ENCODE results near the gene ANKRD62.
"Not testable (repeated sequence)": the region's sequence is repeated elsewhere in the genome, so short reads cannot be mapped to it uniquely, and the experiment has no call there.

ANKRD62 gene

GRCh38 chr18:12138831-12139230, 45.2 kb downstream of the ANKRD62 start:
- WGBS (ENCODE audit: extremely low coverage, insufficient coverage, insufficient read length): no CpG with 5 or more reads among the region's 4 CpGs
- H3K27me3 ChIP-seq (ENCODE audit: insufficient read depth, low read length); H2BK12ac ChIP-seq (ENCODE audit: low read length); H3K9me3 ChIP-seq (ENCODE audit: insufficient read depth, low read depth, low read length); H4K12ac ChIP-seq (ENCODE audit: low read depth, low read length); H3K23ac ChIP-seq (ENCODE audit: low read length); DNase-seq; H4K8ac ChIP-seq (ENCODE audit: low read depth, low read length); H3K79me1 ChIP-seq (ENCODE audit: low read length); H3K4me2 ChIP-seq (ENCODE audit: low read length); H2BK120ac ChIP-seq (ENCODE audit: insufficient read depth, low read length, poor library complexity); H2AK5ac ChIP-seq (ENCODE audit: low read length); H3K4me1 ChIP-seq (ENCODE audit: control insufficient read depth in 1 of 2, insufficient read depth in 2 of 2, low read length in 2 of 2); H3K9ac ChIP-seq (ENCODE audit: low read length); H3K14ac ChIP-seq (ENCODE audit: low read length); H3K4me3 ChIP-seq (ENCODE audit: low read depth, low read length); H3K27ac ChIP-seq (ENCODE audit: low read depth, low read length); H2BK5ac ChIP-seq (ENCODE audit: low read depth, low read length, poor library complexity); H3K18ac ChIP-seq (ENCODE audit: low read length); H2AFZ ChIP-seq (ENCODE audit: insufficient read depth, low read length, poor library complexity); H3K4ac ChIP-seq (ENCODE audit: low read depth, low read length); H4K91ac ChIP-seq (ENCODE audit: low read depth, low read length); H3K79me2 ChIP-seq (ENCODE audit: control insufficient read depth, insufficient read depth, low read length, poor library complexity); H3K36me3 ChIP-seq (ENCODE audit: control insufficient read depth in 1 of 2, insufficient read depth in 2 of 2, low read length in 2 of 2): not testable (repeated sequence)

DNA sequence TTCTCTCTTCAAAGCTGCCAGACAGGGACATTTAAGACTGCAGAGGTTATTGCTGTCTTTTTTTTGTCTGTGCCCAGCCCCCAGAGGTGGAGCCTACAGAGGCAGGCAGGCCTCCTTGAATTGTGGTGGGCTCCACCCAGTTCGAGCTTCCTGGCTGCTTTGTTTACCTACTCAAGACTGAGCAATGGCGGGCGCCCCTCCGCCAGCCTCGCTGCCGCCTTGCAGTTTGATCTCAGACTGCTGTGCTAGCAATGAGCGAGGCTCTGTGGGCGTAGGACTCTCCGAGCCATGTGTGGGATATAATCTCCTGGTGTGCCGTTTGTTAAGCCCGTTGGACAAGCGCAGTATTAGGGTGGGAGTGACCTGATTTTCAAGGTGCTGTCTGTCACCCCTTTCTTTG, 47.2 kb downstream of the ANKRD62 start:
- not testable (repeated sequence) for H3K23ac ChIP-seq (ENCODE audit: low read length); H3K4me2 ChIP-seq (ENCODE audit: low read length); H3K4ac ChIP-seq (ENCODE audit: low read depth, low read length); H3K36me3 ChIP-seq (ENCODE audit: control insufficient read depth in 1 of 2, insufficient read depth in 2 of 2, low read length in 2 of 2); H2BK12ac ChIP-seq (ENCODE audit: low read length); H3K14ac ChIP-seq (ENCODE audit: low read length); H4K8ac ChIP-seq (ENCODE audit: low read depth, low read length); H3K18ac ChIP-seq (ENCODE audit: low read length); H4K91ac ChIP-seq (ENCODE audit: low read depth, low read length); H3K27me3 ChIP-seq (ENCODE audit: insufficient read depth, low read length); H2AFZ ChIP-seq (ENCODE audit: insufficient read depth, low read length, poor library complexity); H3K9me3 ChIP-seq (ENCODE audit: insufficient read depth, low read depth, low read length); H2BK120ac ChIP-seq (ENCODE audit: insufficient read depth, low read length, poor library complexity); H2AK5ac ChIP-seq (ENCODE audit: low read length); H3K79me2 ChIP-seq (ENCODE audit: control insufficient read depth, insufficient read depth, low read length, poor library complexity); H4K12ac ChIP-seq (ENCODE audit: low read depth, low read length); H2BK5ac ChIP-seq (ENCODE audit: low read depth, low read length, poor library complexity); H3K79me1 ChIP-seq (ENCODE audit: low read length); H3K9ac ChIP-seq (ENCODE audit: low read length); H3K4me3 ChIP-seq (ENCODE audit: low read depth, low read length); H3K4me1 ChIP-seq (ENCODE audit: control insufficient read depth in 1 of 2, insufficient read depth in 2 of 2, low read length in 2 of 2); H3K27ac ChIP-seq (ENCODE audit: low read depth, low read length); DNase-seq
- WGBS (ENCODE audit: extremely low coverage, insufficient coverage, insufficient read length): no CpG with 5 or more reads among the region's 12 CpGs

DNA sequence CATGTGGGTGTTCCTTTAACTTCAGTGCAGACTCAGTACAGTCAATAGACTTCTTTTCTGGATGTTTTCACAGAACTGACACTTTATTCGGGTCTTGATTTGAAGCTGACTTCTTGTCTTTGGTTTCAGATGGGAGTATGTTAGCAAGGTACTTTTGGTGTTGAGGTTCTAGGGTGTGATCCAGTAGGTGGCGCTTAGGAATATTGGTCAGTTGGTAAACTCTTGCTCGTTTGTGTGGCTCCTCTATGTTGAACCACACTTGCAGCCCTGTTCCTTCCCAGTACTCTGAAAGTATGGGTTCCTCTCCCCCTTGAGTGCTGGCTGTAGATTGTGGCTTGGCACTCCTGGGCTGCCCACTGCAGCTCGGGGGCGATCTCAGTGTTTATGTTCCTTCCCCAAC, 48.1 kb downstream of the ANKRD62 start:
- no CpG with 5 or more reads among the region's 5 CpGs for WGBS (ENCODE audit: extremely low coverage, insufficient coverage, insufficient read length)

GRCh38 chr18:12149431-12149830, 55.8 kb downstream of the ANKRD62 start:
- not testable (repeated sequence) for H3K4ac ChIP-seq (ENCODE audit: low read depth, low read length); H3K9me3 ChIP-seq (ENCODE audit: insufficient read depth, low read depth, low read length); H3K27me3 ChIP-seq (ENCODE audit: insufficient read depth, low read length); H4K8ac ChIP-seq (ENCODE audit: low read depth, low read length); H2BK120ac ChIP-seq (ENCODE audit: insufficient read depth, low read length, poor library complexity); H4K12ac ChIP-seq (ENCODE audit: low read depth, low read length); H3K14ac ChIP-seq (ENCODE audit: low read length); H2BK12ac ChIP-seq (ENCODE audit: low read length); H3K79me2 ChIP-seq (ENCODE audit: control insufficient read depth, insufficient read depth, low read length, poor library complexity); H2BK5ac ChIP-seq (ENCODE audit: low read depth, low read length, poor library complexity); H3K4me2 ChIP-seq (ENCODE audit: low read length); H3K9ac ChIP-seq (ENCODE audit: low read length); H3K36me3 ChIP-seq (ENCODE audit: control insufficient read depth in 1 of 2, insufficient read depth in 2 of 2, low read length in 2 of 2); H3K27ac ChIP-seq (ENCODE audit: low read depth, low read length); H2AFZ ChIP-seq (ENCODE audit: insufficient read depth, low read length, poor library complexity); H3K4me3 ChIP-seq (ENCODE audit: low read depth, low read length); DNase-seq; H2AK5ac ChIP-seq (ENCODE audit: low read length); H3K23ac ChIP-seq (ENCODE audit: low read length); H3K79me1 ChIP-seq (ENCODE audit: low read length); H3K18ac ChIP-seq (ENCODE audit: low read length); H4K91ac ChIP-seq (ENCODE audit: low read depth, low read length); H3K4me1 ChIP-seq (ENCODE audit: control insufficient read depth in 1 of 2, insufficient read depth in 2 of 2, low read length in 2 of 2)
- no CpG with 5 or more reads among the region's 5 CpGs for WGBS (ENCODE audit: extremely low coverage, insufficient coverage, insufficient read length)

More for the DNA sequence above, 48.1 kb downstream of the ANKRD62 start:
- not testable (repeated sequence) for H2AFZ ChIP-seq (ENCODE audit: insufficient read depth, low read length, poor library complexity); H4K91ac ChIP-seq (ENCODE audit: low read depth, low read length); DNase-seq; H3K79me1 ChIP-seq (ENCODE audit: low read length); H2BK120ac ChIP-seq (ENCODE audit: insufficient read depth, low read length, poor library complexity); H3K36me3 ChIP-seq (ENCODE audit: control insufficient read depth in 1 of 2, insufficient read depth in 2 of 2, low read length in 2 of 2); H3K4me3 ChIP-seq (ENCODE audit: low read depth, low read length); H2BK12ac ChIP-seq (ENCODE audit: low read length); H2BK5ac ChIP-seq (ENCODE audit: low read depth, low read length, poor library complexity); H3K4me2 ChIP-seq (ENCODE audit: low read length); H3K23ac ChIP-seq (ENCODE audit: low read length); H3K18ac ChIP-seq (ENCODE audit: low read length); H3K4me1 ChIP-seq (ENCODE audit: control insufficient read depth in 1 of 2, insufficient read depth in 2 of 2, low read length in 2 of 2); H3K9ac ChIP-seq (ENCODE audit: low read length); H4K8ac ChIP-seq (ENCODE audit: low read depth, low read length); H3K4ac ChIP-seq (ENCODE audit: low read depth, low read length); H3K27me3 ChIP-seq (ENCODE audit: insufficient read depth, low read length); H4K12ac ChIP-seq (ENCODE audit: low read depth, low read length); H3K27ac ChIP-seq (ENCODE audit: low read depth, low read length); H3K14ac ChIP-seq (ENCODE audit: low read length); H3K9me3 ChIP-seq (ENCODE audit: insufficient read depth, low read depth, low read length); H2AK5ac ChIP-seq (ENCODE audit: low read length); H3K79me2 ChIP-seq (ENCODE audit: control insufficient read depth, insufficient read depth, low read length, poor library complexity)

All from trophoblast cell (in vitro differentiated cells and primary cell).